ENCODE data around the gene BMPR1A. TPM values are rescaled to one million over a fixed set of nuclear protein-coding genes. Genes with fewer than 3 reads are reported as not detected.

BMPR1A gene
- total RNA-seq, 1 experiment from 2014 or later: 42.6 TPM

GRCh38 chr10:86880971-86881370 lies 124.6 kb downstream of the BMPR1A start:
- Histone ChIP-seq H3K4me2 (ENCODE audit: low read length) (no peak overlapping the region), H3K9ac (ENCODE audit: low read length) (no peak overlapping the region), H3K27ac (ENCODE audit: low read depth, low read length) (no peak overlapping the region), H3K36me3 (ENCODE audit: control insufficient read depth in 1 of 2, insufficient read depth in 2 of 2, low read length in 2 of 2) (peaks cover 0 to 5% of the 10 kb centered on the region in 2 experiments; a peak in 1 of 4 replicates), H3K4me1 (ENCODE audit: control insufficient read depth in 1 of 2, insufficient read depth in 2 of 2, low read length in 2 of 2) (no peaks in the 10 kb centered on the region), H3K9me3 (ENCODE audit: control insufficient read depth in 1 of 2, insufficient read depth in 1 of 2, low read depth in 1 of 2, low read length in 2 of 2) (no peaks in the 10 kb centered on the region), H2AFZ (ENCODE audit: low read depth, low read length, poor library complexity, severe bottlenecking) (no peak overlapping the region), H3K9me2 (ENCODE audit: insufficient read depth) (no peaks in the 10 kb centered on the region), H3K4me3 (replicated peaks in 1 of 2; ENCODE audit: low read depth in 1 of 2, low read length in 2 of 2) (no peak overlapping the region), H3K27me3 (ENCODE audit: insufficient read depth, low read length) (no peaks in the 10 kb centered on the region), H3K79me2 (ENCODE audit: insufficient read depth, low read length) (no peaks in the 10 kb centered on the region), H4K20me1 (ENCODE audit: insufficient read depth) (no peaks in the 10 kb centered on the region)
- intact Hi-C loops (cut with micrococcal nuclease): no loop called here
- TF ChIP-seq YY1 (IDR thresholded peaks at IDR 0.05; ENCODE audit: extremely low read depth, insufficient replicate concordance, low read depth, low read length) (no peak), FOSL1 (IDR thresholded peaks at IDR 0.05; ENCODE audit: low read depth) (no peak), CEBPB (IDR thresholded peaks at IDR 0.05; ENCODE audit: low read depth) (no peak), SIN3A (IDR thresholded peaks at IDR 0.05; ENCODE audit: low read depth) (no peak), ELF1 (IDR thresholded peaks at IDR 0.05; ENCODE audit: borderline replicate concordance, low read depth) (no peak), ZNF274 (IDR thresholded peaks at IDR 0.05; ENCODE audit: low read depth, low read length) (no peak), SP1 (IDR thresholded peaks at IDR 0.05; ENCODE audit: low read depth) (no peak), RAD21 (IDR thresholded peaks at IDR 0.05; ENCODE audit: low read depth) (no peak), JUND (IDR thresholded peaks at IDR 0.05) (no peak), MAX (IDR thresholded peaks at IDR 0.05) (no peak), EGR1 (IDR thresholded peaks at IDR 0.05; ENCODE audit: low read depth) (no peak), EZH2phosphoT487 (IDR thresholded peaks at IDR 0.05; ENCODE audit: borderline replicate concordance) (no peak), ZBTB33 (IDR thresholded peaks at IDR 0.05; ENCODE audit: extremely low read depth, insufficient replicate concordance, low read length) (no peak), SRF (IDR thresholded peaks at IDR 0.05; ENCODE audit: low read depth) (no peak), EZH2 (IDR thresholded peaks at IDR 0.05) (no peak), POLR2A (IDR thresholded peaks at IDR 0.05; ENCODE audit: borderline replicate concordance, extremely low read depth, insufficient read depth, insufficient read length) (no peak), CBX3 (IDR thresholded peaks at IDR 0.05; ENCODE audit: low read depth) (no peak)
- TF ChIP-seq, protein P1, sequence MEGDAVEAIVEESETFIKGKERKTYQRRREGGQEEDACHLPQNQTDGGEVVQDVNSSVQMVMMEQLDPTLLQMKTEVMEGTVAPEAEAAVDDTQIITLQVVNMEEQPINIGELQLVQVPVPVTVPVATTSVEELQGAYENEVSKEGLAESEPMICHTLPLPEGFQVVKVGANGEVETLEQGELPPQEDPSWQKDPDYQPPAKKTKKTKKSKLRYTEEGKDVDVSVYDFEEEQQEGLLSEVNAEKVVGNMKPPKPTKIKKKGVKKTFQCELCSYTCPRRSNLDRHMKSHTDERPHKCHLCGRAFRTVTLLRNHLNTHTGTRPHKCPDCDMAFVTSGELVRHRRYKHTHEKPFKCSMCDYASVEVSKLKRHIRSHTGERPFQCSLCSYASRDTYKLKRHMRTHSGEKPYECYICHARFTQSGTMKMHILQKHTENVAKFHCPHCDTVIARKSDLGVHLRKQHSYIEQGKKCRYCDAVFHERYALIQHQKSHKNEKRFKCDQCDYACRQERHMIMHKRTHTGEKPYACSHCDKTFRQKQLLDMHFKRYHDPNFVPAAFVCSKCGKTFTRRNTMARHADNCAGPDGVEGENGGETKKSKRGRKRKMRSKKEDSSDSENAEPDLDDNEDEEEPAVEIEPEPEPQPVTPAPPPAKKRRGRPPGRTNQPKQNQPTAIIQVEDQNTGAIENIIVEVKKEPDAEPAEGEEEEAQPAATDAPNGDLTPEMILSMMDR (IDR thresholded peaks at IDR 0.05 in 2 of 3, conservative IDR thresholded peaks at IDR 0.05 in 1 of 3; ENCODE audit: borderline replicate concordance in 1 of 3, insufficient read depth in 1 of 3, low read depth in 2 of 3, low read length in 2 of 3): no peak
- TF ChIP-seq, protein P2, sequence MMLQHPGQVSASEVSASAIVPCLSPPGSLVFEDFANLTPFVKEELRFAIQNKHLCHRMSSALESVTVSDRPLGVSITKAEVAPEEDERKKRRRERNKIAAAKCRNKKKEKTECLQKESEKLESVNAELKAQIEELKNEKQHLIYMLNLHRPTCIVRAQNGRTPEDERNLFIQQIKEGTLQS (IDR thresholded peaks at IDR 0.05): no peak
- ChIA-PET RAD21 (ENCODE audit: low non-redundant PET in 1 of 2, low total read pairs in 2 of 2, uncharacterized antibody in 2 of 2, unreplicated experiment in 2 of 2) (no interaction called here), CTCF (no interaction called here), POLR2A (no interaction called here)
- no TSS peak for BruUV-seq (replicated peaks)
- DNase-seq (ENCODE audit: low read depth, low spot score): no peak
- ATAC-seq: no peak
